Keratinocyte (primary cell): ENCODE results near the gene SH3GL3.

ENCODE experiments used
- CTCF ChIP-seq, 3 experiments: IDR thresholded peaks in 1 of 3; conservative IDR thresholded peaks in 1 of 3; optimal IDR thresholded peaks in 1 of 3; 2 replicates in 2 of 3; 3 replicates in 1 of 3; pipeline versions ENCODE3 to v1.5.1; 2011; ENCODE audit warnings: low read length in 3 of 3, mild to moderate bottlenecking in 3 of 3, moderate library complexity in 2 of 3, control low read depth in 1 of 3, inconsistent platforms in 1 of 3; ENCODE audit not compliant: insufficient read depth in 2 of 3; ENCODE audit errors: extremely low read depth in 1 of 3
- EZH2 ChIP-seq: IDR thresholded peaks from one replicate; pipeline ENCODE4 v1.6.1; 2012; ENCODE audit warnings: inconsistent platforms, mild to moderate bottlenecking, low read length, moderate library complexity

DNA sequence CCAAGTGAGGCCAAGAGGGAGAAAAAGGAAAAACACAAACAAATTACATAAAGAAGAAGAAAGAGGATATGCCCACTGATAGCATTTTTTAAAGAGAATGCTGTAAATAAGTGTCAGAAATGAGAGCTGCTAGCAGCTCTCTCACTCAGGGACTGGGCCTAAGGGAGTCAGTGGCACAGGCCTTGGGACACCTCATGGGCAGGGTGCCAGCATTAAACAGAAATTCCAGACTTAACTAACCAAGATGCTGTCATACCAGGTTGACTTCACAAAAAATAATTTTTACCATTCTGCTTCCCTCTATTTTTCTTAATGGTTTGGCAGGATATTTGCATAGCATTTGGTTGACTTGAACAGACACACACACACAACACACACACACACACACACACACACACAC is 114.5 kb downstream of the SH3GL3 start:
- TF ChIP-seq CTCF (optimal IDR thresholded peaks at IDR 0.05 in 1 of 3, IDR thresholded peaks at IDR 0.05 in 1 of 3, conservative IDR thresholded peaks at IDR 0.05 in 1 of 3; ENCODE audit: extremely low read depth in 1 of 3, insufficient read depth in 2 of 3, low read length in 3 of 3): no peak
- TF ChIP-seq EZH2: no peak
